Mesothelial cell of epicardium (in vitro differentiated cells): Measurements from ENCODE around the gene THRA. TPM values are rescaled to one million over a fixed set of nuclear protein-coding genes. Genes with fewer than 3 reads are reported as not detected.

Experiments
- DNase-seq, 2 experiments: peaks; one replicate each; pipeline ENCODE4 v3.0.0; 2021; ENCODE audit warnings: low spot score in 2 of 2; ENCODE audit not compliant: unreplicated experiment in 2 of 2
- H3K27ac Mint-ChIP-seq: 2 replicates; pipeline ENCODE4 v1.8.0; 2021; ENCODE audit warnings: mixed read lengths
- H3K27me3 Mint-ChIP-seq: 2 replicates; pipeline ENCODE4 v1.8.0; 2021; ENCODE audit warnings: low read depth, mixed read lengths
- H3K36me3 Mint-ChIP-seq: 2 replicates; pipeline ENCODE4 v1.8.0; 2021; ENCODE audit warnings: mixed read lengths
- H3K4me1 Mint-ChIP-seq: 2 replicates; pipeline ENCODE4 v1.8.0; 2021; ENCODE audit warnings: mixed read lengths
- H3K4me3 Mint-ChIP-seq: 2 replicates; pipeline ENCODE4 v1.8.0; 2021; ENCODE audit warnings: mild to moderate bottlenecking, moderate library complexity, mixed read lengths
- H3K9me3 Mint-ChIP-seq: 2 replicates; pipeline ENCODE4 v1.8.0; 2021; ENCODE audit warnings: mixed read lengths
- total RNA-seq: library from RNA; stranded (reverse); gene quantifications from 3 replicates; pipeline ENCODE4 v1.2.1, GENCODE V29; 2021
- TF ChIP-seq, protein P1 (sequence below): fragments of 200-600 bp; sonication (generic); IDR thresholded peaks from one replicate; pipeline ENCODE4 v1.5.0; 2021; ENCODE audit warnings: antibody characterized with exemption; ENCODE audit not compliant: unreplicated experiment

Gene THRA
- total RNA-seq, 1 donor from 2014 or later: 42.4 TPM

DNA sequence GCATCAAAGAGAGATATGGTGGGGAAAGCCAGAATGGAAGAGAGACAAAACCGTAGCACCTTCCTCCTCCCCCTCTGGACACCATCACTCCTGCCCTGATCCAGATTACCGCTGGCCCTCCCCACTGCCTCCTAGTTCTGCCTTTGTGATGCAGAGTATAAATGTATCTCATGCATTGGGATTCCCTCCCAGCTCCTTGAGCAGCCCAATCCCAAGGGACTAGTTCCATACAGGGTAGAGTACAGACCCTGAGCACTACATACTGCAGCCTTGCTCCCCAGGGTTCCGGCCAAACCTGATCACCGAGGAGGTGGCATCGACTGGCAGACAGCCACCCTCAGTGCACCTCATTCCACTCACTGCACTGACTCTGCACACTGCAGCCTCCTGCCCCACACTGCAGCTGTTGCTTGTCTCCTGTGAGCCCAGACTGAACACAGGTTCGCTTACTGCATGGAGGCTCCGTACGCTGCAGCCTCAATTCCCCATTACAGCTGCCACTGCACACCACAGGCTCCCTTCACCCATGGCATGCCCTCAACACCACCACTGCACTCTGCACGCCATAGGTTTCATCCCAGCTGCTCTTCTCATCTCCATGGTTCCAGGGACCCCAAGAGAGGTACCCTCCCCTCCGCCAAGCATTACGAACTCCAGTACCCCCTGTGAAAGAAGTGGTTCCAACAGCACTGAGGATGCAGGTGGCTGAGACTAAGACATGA lies 1.7 kb upstream of the THRA start:
- Mint-ChIP-seq H3K27ac (no peak overlapping the region), H3K9me3 (no peaks in the 10 kb centered on the region), H3K4me3 (peak overlapping the region; percentile 80), H3K36me3 (no peaks in the 10 kb centered on the region), H3K27me3 (peaks cover 21% of the 10 kb centered on the region), H3K4me1 (peaks cover 32% of the 10 kb centered on the region)
- TF ChIP-seq, protein P1, sequence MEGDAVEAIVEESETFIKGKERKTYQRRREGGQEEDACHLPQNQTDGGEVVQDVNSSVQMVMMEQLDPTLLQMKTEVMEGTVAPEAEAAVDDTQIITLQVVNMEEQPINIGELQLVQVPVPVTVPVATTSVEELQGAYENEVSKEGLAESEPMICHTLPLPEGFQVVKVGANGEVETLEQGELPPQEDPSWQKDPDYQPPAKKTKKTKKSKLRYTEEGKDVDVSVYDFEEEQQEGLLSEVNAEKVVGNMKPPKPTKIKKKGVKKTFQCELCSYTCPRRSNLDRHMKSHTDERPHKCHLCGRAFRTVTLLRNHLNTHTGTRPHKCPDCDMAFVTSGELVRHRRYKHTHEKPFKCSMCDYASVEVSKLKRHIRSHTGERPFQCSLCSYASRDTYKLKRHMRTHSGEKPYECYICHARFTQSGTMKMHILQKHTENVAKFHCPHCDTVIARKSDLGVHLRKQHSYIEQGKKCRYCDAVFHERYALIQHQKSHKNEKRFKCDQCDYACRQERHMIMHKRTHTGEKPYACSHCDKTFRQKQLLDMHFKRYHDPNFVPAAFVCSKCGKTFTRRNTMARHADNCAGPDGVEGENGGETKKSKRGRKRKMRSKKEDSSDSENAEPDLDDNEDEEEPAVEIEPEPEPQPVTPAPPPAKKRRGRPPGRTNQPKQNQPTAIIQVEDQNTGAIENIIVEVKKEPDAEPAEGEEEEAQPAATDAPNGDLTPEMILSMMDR: no peak
- DNase-seq: no peak

DNA sequence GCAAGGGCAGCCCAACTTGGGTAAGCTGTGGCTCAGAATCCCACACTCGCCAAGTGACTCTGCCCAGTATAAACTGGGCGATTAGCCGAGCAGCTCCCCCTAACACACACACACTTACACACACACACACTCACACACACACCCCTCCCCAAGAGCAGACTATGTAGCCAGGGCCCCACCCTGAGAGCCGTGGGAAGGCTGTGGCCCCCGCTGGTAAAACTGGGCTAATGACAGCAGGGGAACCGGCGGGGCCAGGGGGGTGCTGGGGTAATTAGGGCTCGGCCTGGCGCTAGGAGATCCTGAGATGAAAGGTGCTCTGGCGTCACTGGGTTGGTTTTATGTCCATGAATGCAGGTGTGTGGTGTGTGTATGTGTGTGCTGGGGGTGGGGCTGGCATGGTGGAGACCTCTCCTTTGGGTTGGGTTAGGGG lies 1.1 kb upstream of the THRA start:
- H3K27ac Mint-ChIP-seq: peak overlapping the region; percentile 76
- H3K27me3 Mint-ChIP-seq: peaks cover 15% of the 10 kb centered on the region
- no peak for DNase-seq
- peak overlapping the region; percentile 80 for H3K4me3 Mint-ChIP-seq
- peaks cover 34% of the 10 kb centered on the region for H3K4me1 Mint-ChIP-seq
- no peaks in the 10 kb centered on the region for H3K36me3 Mint-ChIP-seq
- no peaks in the 10 kb centered on the region for H3K9me3 Mint-ChIP-seq
- TF ChIP-seq, protein P1: no peak

DNA sequence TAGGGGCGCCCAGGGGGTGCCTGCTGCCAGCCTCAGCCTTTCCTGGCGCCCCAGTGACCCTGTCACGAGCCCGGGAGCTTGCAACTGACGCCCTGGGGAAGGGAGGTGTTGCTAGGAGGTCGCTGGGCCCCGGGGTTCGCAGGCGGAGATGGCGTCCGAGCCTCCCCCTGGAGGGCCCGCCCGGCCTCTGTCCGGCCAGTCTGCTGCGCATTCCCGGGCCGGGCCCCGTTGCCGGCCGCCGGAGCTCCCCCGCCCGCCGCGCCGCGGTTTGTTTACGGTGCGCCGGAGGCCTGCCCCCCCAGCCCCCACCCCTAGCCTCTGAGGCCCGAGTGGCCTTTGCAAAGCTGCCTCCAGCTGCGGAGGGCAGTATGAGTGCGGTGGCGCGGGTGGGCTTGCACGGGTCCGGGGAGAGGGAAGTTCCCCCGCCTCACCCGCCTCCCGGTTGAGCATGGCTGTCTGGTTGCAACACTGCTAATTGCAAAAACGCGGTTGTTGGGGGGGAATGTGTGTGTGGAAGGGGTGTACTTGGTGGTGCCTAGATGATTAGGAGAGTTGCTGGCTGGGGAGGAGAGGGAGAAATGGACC lies 514 bp downstream of the THRA start:
- TF ChIP-seq, protein P1: no peak
- Mint-ChIP-seq H3K27me3 (peaks cover 4% of the 10 kb centered on the region), H3K27ac (peak overlapping the region; percentile 84), H3K4me1 (peaks cover 49% of the 10 kb centered on the region), H3K36me3 (no peaks in the 10 kb centered on the region), H3K9me3 (no peaks in the 10 kb centered on the region), H3K4me3 (peak overlapping the region; percentile 83)
- DNase-seq: peak in 1 of 2 experiments; percentile 55

DNA sequence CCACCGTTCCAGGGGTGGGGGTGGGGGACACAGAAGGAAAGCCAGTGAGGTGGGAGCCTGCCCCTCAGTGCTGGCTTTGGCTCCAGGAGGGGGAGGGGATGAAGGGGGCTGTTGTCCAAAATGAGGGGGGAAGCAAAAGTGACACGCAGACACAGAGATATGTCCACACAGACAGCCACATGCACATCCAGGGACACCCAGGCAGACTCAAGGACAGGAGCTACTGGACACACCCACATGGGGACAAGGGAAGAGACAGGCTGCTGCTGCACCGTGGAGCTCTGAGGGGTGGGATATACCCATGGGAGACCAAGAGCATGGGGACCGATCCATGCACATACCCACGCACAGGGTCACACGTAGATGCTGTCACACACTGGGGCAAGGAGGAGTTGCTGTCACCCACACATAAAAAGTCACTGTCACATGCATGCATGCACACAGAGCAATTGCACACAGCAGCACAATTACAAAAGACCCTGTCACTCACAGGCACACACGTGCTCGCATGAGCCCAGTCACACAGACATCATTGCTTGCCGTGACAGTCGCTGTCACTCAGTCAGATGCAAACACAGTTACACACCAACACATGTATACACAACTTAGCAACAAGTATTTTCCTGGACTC lies 1.3 kb downstream of the THRA start:
- Mint-ChIP-seq H3K4me3 (peak overlapping the region; percentile 83), H3K36me3 (no peaks in the 10 kb centered on the region), H3K4me1 (peaks cover 56% of the 10 kb centered on the region), H3K9me3 (no peaks in the 10 kb centered on the region), H3K27ac (peak overlapping the region; percentile 84), H3K27me3 (peaks cover 3% of the 10 kb centered on the region)
- no peak for DNase-seq
- TF ChIP-seq, protein P1: no peak

DNA sequence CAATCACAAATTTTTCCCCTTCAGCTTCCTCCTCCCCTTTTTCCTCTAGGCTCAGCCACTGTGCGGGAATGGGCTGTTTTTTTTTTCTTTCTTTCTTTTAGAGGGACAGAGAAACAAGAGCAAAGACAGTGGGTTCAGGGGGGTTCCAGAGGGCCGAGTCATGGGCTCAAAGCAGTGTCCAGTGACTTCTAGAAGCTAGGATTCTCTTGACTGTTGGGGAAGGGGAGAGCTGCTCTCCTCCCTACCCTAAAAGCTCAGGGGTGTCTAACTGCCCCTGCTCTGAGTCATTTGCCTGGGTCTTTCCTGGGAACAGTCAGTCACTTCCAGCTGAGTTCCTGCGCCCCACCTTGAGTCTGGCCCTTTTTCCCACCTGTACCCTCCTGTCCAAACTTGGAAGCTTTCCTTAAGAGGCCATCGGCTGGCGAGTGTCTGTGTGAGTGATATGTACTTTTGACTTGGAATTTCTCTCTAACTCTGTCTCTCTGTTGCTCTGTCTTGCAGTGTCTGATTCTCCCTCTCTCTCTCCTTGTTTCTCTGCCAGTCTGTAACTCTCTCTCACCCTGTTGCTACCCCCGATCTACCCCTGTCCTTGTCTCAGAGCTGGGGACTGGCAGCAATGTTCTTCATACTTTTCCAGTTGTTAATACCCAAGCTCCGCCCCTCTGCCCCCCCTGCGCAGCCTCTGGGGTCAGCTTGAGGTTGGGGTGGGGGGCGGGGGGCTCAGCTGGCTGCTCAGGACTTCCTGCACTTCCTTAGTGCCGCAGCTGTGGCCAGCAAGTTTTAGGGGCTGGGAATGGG lies 2.4 kb downstream of the THRA start:
- Mint-ChIP-seq H3K4me1 (peaks cover 68% of the 10 kb centered on the region), H3K9me3 (no peaks in the 10 kb centered on the region), H3K27me3 (peaks cover 3% of the 10 kb centered on the region), H3K36me3 (no peaks in the 10 kb centered on the region), H3K27ac (peak overlapping the region; percentile 84), H3K4me3 (peak overlapping the region; percentile 83)
- DNase-seq: no peak
- TF ChIP-seq, protein P1: no peak
